ENCODE results near the gene SSC5D. TPM values are rescaled to one million over a fixed set of nuclear protein-coding genes. Genes with fewer than 3 reads are reported as not detected.

Gene SSC5D
- total and polyA plus RNA-seq, 4 donors = 0.08 to 1.0 (median 0.51) TPM

DNA sequence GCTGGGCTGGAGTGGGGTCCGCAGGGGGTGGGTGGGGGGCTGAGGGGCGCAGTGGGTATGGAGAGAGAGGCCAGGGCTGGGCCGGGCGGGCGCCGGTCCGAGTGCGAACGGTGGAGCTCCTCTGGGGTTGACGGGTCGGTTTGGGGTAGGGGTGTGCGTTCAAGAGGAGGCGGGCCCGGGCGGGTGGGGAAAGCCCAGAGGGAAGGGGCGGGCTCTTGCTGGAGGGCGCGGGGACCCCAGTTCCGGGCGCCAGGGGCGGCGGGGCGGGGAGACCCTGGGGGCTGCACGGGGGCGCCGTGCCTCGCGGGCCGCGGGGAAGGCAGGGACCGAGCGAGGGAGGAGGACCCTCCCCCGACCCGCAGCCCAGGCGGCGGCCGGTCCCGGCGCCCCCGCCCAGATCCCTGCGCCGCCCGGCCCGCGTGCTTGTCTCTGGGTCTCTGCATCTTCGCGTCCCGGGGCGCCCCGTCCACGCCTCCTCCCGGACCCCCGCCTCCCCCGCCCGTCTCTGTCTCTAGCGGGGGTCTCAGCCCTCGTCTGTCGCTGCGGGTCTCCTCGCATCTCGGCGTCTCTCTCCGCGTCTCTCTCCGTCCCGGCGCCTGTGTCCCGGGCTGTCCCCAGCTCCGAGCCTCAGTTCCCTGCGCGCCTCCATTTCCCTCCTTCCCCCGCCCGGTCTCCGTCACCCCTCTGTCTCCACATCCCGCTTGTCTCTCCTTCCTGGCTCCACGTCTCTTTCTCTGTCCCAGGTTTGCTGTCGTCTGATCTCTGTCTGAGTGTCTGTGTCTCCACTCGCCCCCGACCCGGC is 36.9 kb upstream of the SSC5D start:
- Histone ChIP-seq H3K27ac (ENCODE audit: low read depth in 1 of 2, low read length in 2 of 2) (no peak overlapping the region), H3K4me3 (ENCODE audit: low read depth in 1 of 3, low read length in 3 of 3) (no peak overlapping the region), H3K4me1 (ENCODE audit: control insufficient read depth in 4 of 4, insufficient read depth in 4 of 4, low read length in 3 of 4) (peaks cover 0 to 2% (median 0%) of the 10 kb centered on the region in 4 donors), H3K27me3 (ENCODE audit: control insufficient read depth in 4 of 4, insufficient read depth in 4 of 4, low read length in 3 of 4) (no peaks in the 10 kb centered on the region), H3K36me3 (ENCODE audit: control insufficient read depth in 4 of 4, insufficient read depth in 3 of 4, low read depth in 1 of 4, low read length in 3 of 4) (peaks cover 0 to 11% (median 3%) of the 10 kb centered on the region in 4 donors), H3K9me3 (ENCODE audit: control insufficient read depth in 4 of 4, low read length in 3 of 4) (no peaks in the 10 kb centered on the region), H3K9ac (ENCODE audit: low read depth in 1 of 2, low read length in 2 of 2) (no peak overlapping the region)
- TF ChIP-seq, protein P1, sequence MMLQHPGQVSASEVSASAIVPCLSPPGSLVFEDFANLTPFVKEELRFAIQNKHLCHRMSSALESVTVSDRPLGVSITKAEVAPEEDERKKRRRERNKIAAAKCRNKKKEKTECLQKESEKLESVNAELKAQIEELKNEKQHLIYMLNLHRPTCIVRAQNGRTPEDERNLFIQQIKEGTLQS (IDR thresholded peaks at IDR 0.05) = no peak
- TF ChIP-seq HNF4A (conservative IDR thresholded peaks at IDR 0.05) = no peak
- TF ChIP-seq NR2F2 (IDR thresholded peaks at IDR 0.05) = no peak
- no peak for TF ChIP-seq HNF4G (IDR thresholded peaks at IDR 0.05)
- TF ChIP-seq JUND (IDR thresholded peaks at IDR 0.05) = no peak
- TF ChIP-seq TAF1 (conservative IDR thresholded peaks at IDR 0.05) = no peak
- no peak for TF ChIP-seq YY1 (IDR thresholded peaks at IDR 0.05)
- no peak for TF ChIP-seq RAD21 (IDR thresholded peaks at IDR 0.05)
- TF ChIP-seq, protein P2, sequence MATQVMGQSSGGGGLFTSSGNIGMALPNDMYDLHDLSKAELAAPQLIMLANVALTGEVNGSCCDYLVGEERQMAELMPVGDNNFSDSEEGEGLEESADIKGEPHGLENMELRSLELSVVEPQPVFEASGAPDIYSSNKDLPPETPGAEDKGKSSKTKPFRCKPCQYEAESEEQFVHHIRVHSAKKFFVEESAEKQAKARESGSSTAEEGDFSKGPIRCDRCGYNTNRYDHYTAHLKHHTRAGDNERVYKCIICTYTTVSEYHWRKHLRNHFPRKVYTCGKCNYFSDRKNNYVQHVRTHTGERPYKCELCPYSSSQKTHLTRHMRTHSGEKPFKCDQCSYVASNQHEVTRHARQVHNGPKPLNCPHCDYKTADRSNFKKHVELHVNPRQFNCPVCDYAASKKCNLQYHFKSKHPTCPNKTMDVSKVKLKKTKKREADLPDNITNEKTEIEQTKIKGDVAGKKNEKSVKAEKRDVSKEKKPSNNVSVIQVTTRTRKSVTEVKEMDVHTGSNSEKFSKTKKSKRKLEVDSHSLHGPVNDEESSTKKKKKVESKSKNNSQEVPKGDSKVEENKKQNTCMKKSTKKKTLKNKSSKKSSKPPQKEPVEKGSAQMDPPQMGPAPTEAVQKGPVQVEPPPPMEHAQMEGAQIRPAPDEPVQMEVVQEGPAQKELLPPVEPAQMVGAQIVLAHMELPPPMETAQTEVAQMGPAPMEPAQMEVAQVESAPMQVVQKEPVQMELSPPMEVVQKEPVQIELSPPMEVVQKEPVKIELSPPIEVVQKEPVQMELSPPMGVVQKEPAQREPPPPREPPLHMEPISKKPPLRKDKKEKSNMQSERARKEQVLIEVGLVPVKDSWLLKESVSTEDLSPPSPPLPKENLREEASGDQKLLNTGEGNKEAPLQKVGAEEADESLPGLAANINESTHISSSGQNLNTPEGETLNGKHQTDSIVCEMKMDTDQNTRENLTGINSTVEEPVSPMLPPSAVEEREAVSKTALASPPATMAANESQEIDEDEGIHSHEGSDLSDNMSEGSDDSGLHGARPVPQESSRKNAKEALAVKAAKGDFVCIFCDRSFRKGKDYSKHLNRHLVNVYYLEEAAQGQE (IDR thresholded peaks at IDR 0.05) = no peak
- TF ChIP-seq, protein P3, sequence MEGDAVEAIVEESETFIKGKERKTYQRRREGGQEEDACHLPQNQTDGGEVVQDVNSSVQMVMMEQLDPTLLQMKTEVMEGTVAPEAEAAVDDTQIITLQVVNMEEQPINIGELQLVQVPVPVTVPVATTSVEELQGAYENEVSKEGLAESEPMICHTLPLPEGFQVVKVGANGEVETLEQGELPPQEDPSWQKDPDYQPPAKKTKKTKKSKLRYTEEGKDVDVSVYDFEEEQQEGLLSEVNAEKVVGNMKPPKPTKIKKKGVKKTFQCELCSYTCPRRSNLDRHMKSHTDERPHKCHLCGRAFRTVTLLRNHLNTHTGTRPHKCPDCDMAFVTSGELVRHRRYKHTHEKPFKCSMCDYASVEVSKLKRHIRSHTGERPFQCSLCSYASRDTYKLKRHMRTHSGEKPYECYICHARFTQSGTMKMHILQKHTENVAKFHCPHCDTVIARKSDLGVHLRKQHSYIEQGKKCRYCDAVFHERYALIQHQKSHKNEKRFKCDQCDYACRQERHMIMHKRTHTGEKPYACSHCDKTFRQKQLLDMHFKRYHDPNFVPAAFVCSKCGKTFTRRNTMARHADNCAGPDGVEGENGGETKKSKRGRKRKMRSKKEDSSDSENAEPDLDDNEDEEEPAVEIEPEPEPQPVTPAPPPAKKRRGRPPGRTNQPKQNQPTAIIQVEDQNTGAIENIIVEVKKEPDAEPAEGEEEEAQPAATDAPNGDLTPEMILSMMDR (IDR thresholded peaks at IDR 0.05; ENCODE audit: low read depth, low read length, missing input control) = no peak
- TF ChIP-seq, protein P4, sequence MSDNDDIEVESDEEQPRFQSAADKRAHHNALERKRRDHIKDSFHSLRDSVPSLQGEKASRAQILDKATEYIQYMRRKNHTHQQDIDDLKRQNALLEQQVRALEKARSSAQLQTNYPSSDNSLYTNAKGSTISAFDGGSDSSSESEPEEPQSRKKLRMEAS (IDR thresholded peaks at IDR 0.05) = no peak
- no peak for TF ChIP-seq RXRA (IDR thresholded peaks at IDR 0.05)
- TF ChIP-seq SP1 (IDR thresholded peaks at IDR 0.05) = no peak
- TF ChIP-seq, protein P5, sequence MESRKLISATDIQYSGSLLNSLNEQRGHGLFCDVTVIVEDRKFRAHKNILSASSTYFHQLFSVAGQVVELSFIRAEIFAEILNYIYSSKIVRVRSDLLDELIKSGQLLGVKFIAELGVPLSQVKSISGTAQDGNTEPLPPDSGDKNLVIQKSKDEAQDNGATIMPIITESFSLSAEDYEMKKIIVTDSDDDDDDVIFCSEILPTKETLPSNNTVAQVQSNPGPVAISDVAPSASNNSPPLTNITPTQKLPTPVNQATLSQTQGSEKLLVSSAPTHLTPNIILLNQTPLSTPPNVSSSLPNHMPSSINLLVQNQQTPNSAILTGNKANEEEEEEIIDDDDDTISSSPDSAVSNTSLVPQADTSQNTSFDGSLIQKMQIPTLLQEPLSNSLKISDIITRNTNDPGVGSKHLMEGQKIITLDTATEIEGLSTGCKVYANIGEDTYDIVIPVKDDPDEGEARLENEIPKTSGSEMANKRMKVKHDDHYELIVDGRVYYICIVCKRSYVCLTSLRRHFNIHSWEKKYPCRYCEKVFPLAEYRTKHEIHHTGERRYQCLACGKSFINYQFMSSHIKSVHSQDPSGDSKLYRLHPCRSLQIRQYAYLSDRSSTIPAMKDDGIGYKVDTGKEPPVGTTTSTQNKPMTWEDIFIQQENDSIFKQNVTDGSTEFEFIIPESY (IDR thresholded peaks at IDR 0.05) = no peak
- no peak for TF ChIP-seq FOXA2 (IDR thresholded peaks at IDR 0.05)
- TF ChIP-seq EGR1 (IDR thresholded peaks at IDR 0.05; ENCODE audit: low read depth in 2 of 2) = no peak
- DNase-seq (ENCODE audit: low spot score) = no peak
- WGBS = 4% methylated on average over 80 of the region's 80 CpGs

Measured in liver (tissue), 9 donors.